UCSD-AML1 (cell line): ENCODE results near the gene SFRP4.
"Not testable (repeated sequence)": the region's sequence is repeated elsewhere in the genome, so short reads cannot be mapped to it uniquely, and the experiment has no call there.

Experiments used
- DNase-seq: peaks from one replicate; lab custom pipeline; 2025; ENCODE audit not compliant: unreplicated experiment; lab: John Stamatoyannopoulos, UW

Gene SFRP4

GRCh38 chr7:37916673-37917660 lies at the start of gene SFRP4:
Gene SFRP4, minus strand, starts transcription at chr7:37916817. Its CDS starts 280 bp downstream, at chr7:37916537.
- DNase-seq, result peak; percentile 11

GRCh38 chr7:37964196-37964595 lies 47.6 kb upstream of the SFRP4 start:
- no peak for DNase-seq

- DNase-seq, result no peak
Measured at GRCh38 chr7:37961251-37961650, 44.6 kb upstream of the SFRP4 start.

- DNase-seq, result no peak
Measured at GRCh38 chr7:37960483-37960882, 43.9 kb upstream of the SFRP4 start.

GRCh38 chr7:37957221-37957970 lies 40.8 kb upstream of the SFRP4 start:
- DNase-seq, result no peak

GRCh38 chr7:37956791-37957190 lies 40.2 kb upstream of the SFRP4 start:
- DNase-seq, result no peak

- not testable (repeated sequence) for DNase-seq
Measured at GRCh38 chr7:37954217-37954616, 37.6 kb upstream of the SFRP4 start.

- DNase-seq, result peak; percentile 8
Measured at GRCh38 chr7:37952240-37952639, 35.6 kb upstream of the SFRP4 start.

GRCh38 chr7:37947941-37948210 lies 31.3 kb upstream of the SFRP4 start:
- no peak for DNase-seq

GRCh38 chr7:37947138-37947940 lies 30.7 kb upstream of the SFRP4 start:
- DNase-seq, result no peak

- DNase-seq, result no peak
Measured at GRCh38 chr7:37945336-37945735, 28.7 kb upstream of the SFRP4 start.

- DNase-seq, result no peak
Measured at GRCh38 chr7:37944737-37945054, 28.1 kb upstream of the SFRP4 start.

GRCh38 chr7:37943905-37944736 lies 27.5 kb upstream of the SFRP4 start:
- no peak for DNase-seq

- DNase-seq, result no peak
Measured at GRCh38 chr7:37942934-37943610, 26.5 kb upstream of the SFRP4 start.

GRCh38 chr7:37933018-37933566 lies 16.5 kb upstream of the SFRP4 start:
- DNase-seq, result no peak

GRCh38 chr7:37932543-37932942 lies 15.9 kb upstream of the SFRP4 start:
- DNase-seq, result no peak

- no peak for DNase-seq
Measured at GRCh38 chr7:37930226-37930948, 13.8 kb upstream of the SFRP4 start.

- DNase-seq, result no peak
Measured at GRCh38 chr7:37928878-37929277, 12.3 kb upstream of the SFRP4 start.

GRCh38 chr7:37927773-37928444 lies 11.3 kb upstream of the SFRP4 start:
- no peak for DNase-seq
